ENCODE measurements around the gene TGM3.

GRCh38 chr20:2332711-2333110, 36.9 kb downstream of the TGM3 start:
- TF ChIP-seq CTCF (IDR thresholded peaks at IDR 0.05; ENCODE audit: insufficient read depth, low read length) (no peak), GABPA (IDR thresholded peaks at IDR 0.05; ENCODE audit: low read depth) (no peak), POLR2AphosphoS5 (IDR thresholded peaks at IDR 0.05; ENCODE audit: low read depth) (no peak), SPI1 (IDR thresholded peaks at IDR 0.05; ENCODE audit: borderline replicate concordance, low read depth) (no peak)
